GM23338 (cell line): ENCODE data around the gene KRT7.

Experiments used
- CREB1 ChIP-seq: fragments of 250-450 bp; sonication (Bioruptor Pico); IDR thresholded peaks from 2 replicates; pipeline ENCODE4 v1.5.0; 2020; ENCODE audit warnings: low read depth, mild to moderate bottlenecking, moderate library complexity
- EZH2 ChIP-seq: fragments of 200-600 bp; sonication (generic); IDR thresholded peaks from one replicate; pipeline ENCODE4 v1.8.0; 2017; ENCODE audit warnings: antibody characterized with exemption, mild to moderate bottlenecking, low read depth; ENCODE audit not compliant: unreplicated experiment
- EZH2phosphoT487 ChIP-seq: fragments of 200-600 bp; sonication (generic); IDR thresholded peaks from one replicate; pipeline ENCODE4 v1.8.1; 2018; ENCODE audit warnings: antibody characterized with exemption; ENCODE audit not compliant: unreplicated experiment
- JUNB ChIP-seq: IDR thresholded peaks from one replicate; pipeline ENCODE4 v1.6.1; 2016; ENCODE audit warnings: antibody characterized with exemption; ENCODE audit not compliant: unreplicated experiment
- NANOG ChIP-seq: IDR thresholded peaks from 2 replicates; pipeline ENCODE4 v1.6.1; 2016; ENCODE audit warnings: antibody characterized with exemption, borderline replicate concordance
- POLR2AphosphoS5 ChIP-seq: IDR thresholded peaks from 2 replicates; pipeline ENCODE4 v1.6.1; 2016; ENCODE audit warnings: antibody characterized with exemption, low read depth
- STAT1 ChIP-seq: IDR thresholded peaks from one replicate; pipeline ENCODE4 v1.6.1; 2016; ENCODE audit warnings: antibody characterized with exemption; ENCODE audit not compliant: unreplicated experiment
- ZNF114 ChIP-seq: fragments of 250-450 bp; sonication (Bioruptor Pico); IDR thresholded peaks from 2 replicates; pipeline ENCODE4 v1.5.0; 2020; ENCODE audit warnings: mild to moderate bottlenecking, moderate library complexity
- ZNF331 ChIP-seq: fragments of 250-450 bp; sonication (Bioruptor Pico); IDR thresholded peaks from 2 replicates; pipeline ENCODE4 v1.5.0; 2020; ENCODE audit warnings: low read depth, mild to moderate bottlenecking, moderate library complexity
- TF ChIP-seq, protein P1 (sequence below), 2 experiments: fragments of 200-600 bp in 1 of 2; sonication (generic) in 1 of 2; conservative IDR thresholded peaks; 2 replicates each; pipeline versions ENCODE4 v1.5.1 to v1.6.1; 2016 to 2017; ENCODE audit warnings: antibody characterized with exemption in 2 of 2, low read depth in 2 of 2, mild to moderate bottlenecking in 2 of 2, moderate library complexity in 1 of 2
- TF ChIP-seq, protein P2 (sequence below): IDR thresholded peaks from one replicate; pipeline ENCODE4 v1.6.1; 2018; ENCODE audit warnings: antibody characterized with exemption; ENCODE audit not compliant: unreplicated experiment
- TF ChIP-seq, protein P3 (sequence below): IDR thresholded peaks from 2 replicates; pipeline ENCODE4 v1.6.1; 2016; ENCODE audit warnings: antibody characterized with exemption

- TF ChIP-seq, protein P1, sequence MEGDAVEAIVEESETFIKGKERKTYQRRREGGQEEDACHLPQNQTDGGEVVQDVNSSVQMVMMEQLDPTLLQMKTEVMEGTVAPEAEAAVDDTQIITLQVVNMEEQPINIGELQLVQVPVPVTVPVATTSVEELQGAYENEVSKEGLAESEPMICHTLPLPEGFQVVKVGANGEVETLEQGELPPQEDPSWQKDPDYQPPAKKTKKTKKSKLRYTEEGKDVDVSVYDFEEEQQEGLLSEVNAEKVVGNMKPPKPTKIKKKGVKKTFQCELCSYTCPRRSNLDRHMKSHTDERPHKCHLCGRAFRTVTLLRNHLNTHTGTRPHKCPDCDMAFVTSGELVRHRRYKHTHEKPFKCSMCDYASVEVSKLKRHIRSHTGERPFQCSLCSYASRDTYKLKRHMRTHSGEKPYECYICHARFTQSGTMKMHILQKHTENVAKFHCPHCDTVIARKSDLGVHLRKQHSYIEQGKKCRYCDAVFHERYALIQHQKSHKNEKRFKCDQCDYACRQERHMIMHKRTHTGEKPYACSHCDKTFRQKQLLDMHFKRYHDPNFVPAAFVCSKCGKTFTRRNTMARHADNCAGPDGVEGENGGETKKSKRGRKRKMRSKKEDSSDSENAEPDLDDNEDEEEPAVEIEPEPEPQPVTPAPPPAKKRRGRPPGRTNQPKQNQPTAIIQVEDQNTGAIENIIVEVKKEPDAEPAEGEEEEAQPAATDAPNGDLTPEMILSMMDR (conservative IDR thresholded peaks at IDR 0.05; ENCODE audit: low read depth in 2 of 2) = no peak
- TF ChIP-seq ZNF114 (CRISPR knock-in tag) = no peak
- TF ChIP-seq POLR2AphosphoS5 = no peak
- no peak for TF ChIP-seq JUNB
- TF ChIP-seq EZH2 = no peak
- TF ChIP-seq CREB1 (CRISPR knock-in tag) = no peak
- no peak for TF ChIP-seq EZH2phosphoT487
- TF ChIP-seq, protein P2, sequence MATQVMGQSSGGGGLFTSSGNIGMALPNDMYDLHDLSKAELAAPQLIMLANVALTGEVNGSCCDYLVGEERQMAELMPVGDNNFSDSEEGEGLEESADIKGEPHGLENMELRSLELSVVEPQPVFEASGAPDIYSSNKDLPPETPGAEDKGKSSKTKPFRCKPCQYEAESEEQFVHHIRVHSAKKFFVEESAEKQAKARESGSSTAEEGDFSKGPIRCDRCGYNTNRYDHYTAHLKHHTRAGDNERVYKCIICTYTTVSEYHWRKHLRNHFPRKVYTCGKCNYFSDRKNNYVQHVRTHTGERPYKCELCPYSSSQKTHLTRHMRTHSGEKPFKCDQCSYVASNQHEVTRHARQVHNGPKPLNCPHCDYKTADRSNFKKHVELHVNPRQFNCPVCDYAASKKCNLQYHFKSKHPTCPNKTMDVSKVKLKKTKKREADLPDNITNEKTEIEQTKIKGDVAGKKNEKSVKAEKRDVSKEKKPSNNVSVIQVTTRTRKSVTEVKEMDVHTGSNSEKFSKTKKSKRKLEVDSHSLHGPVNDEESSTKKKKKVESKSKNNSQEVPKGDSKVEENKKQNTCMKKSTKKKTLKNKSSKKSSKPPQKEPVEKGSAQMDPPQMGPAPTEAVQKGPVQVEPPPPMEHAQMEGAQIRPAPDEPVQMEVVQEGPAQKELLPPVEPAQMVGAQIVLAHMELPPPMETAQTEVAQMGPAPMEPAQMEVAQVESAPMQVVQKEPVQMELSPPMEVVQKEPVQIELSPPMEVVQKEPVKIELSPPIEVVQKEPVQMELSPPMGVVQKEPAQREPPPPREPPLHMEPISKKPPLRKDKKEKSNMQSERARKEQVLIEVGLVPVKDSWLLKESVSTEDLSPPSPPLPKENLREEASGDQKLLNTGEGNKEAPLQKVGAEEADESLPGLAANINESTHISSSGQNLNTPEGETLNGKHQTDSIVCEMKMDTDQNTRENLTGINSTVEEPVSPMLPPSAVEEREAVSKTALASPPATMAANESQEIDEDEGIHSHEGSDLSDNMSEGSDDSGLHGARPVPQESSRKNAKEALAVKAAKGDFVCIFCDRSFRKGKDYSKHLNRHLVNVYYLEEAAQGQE = no peak
- TF ChIP-seq, protein P3, sequence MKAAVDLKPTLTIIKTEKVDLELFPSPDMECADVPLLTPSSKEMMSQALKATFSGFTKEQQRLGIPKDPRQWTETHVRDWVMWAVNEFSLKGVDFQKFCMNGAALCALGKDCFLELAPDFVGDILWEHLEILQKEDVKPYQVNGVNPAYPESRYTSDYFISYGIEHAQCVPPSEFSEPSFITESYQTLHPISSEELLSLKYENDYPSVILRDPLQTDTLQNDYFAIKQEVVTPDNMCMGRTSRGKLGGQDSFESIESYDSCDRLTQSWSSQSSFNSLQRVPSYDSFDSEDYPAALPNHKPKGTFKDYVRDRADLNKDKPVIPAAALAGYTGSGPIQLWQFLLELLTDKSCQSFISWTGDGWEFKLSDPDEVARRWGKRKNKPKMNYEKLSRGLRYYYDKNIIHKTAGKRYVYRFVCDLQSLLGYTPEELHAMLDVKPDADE = no peak
- no peak for TF ChIP-seq STAT1
- no peak for TF ChIP-seq ZNF331
- no peak for TF ChIP-seq NANOG
These were observed 10.3 kb downstream of the KRT7 start for GRCh38 chr12:52243259-52243855.
